ENCODE measurements around the gene PI3.

DNA sequence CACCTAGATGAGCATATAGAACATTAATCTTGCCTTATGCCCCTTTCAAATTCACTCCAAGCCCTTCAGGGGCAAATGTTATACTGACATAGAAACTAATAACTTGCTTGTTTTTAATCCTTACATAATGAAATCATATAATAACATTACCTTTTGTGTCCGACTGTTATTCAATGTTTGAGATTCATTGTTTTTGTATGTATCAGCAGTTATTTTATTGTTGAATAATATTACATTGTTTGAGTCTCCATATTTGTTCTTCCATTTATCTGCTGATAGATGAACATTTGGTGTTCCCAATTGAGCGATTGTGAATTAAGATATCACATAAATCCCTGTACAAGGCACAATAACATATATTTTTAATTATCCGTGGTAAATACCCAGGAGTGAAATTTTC, 38.1 kb downstream of the PI3 start:
- TF ChIP-seq CTCF (IDR thresholded peaks at IDR 0.05; ENCODE audit: poor library complexity) (no peak), EZH2phosphoT487 (IDR thresholded peaks at IDR 0.05; ENCODE audit: low read depth, severe bottlenecking, unreplicated experiment) (no peak)
